Upper lobe of left lung (tissue), 4 donors: ENCODE data around the gene RNLS.

ENCODE experiments used
- EP300 ChIP-seq, 4 donors: sonication (generic); formaldehyde crosslinking; IDR thresholded peaks; one replicate each; pipeline ENCODE4 v1.5.1; 2017; ENCODE audit warnings: antibody characterized with exemption in 4 of 4, control low read depth in 2 of 4
- POLR2A ChIP-seq, 4 donors: fragments of 450-650 bp; IDR thresholded peaks; one replicate each; pipeline ENCODE4 v1.5.1; 2016 to 2017; ENCODE audit warnings: antibody characterized with exemption in 4 of 4, mild to moderate bottlenecking in 2 of 4
- POLR2AphosphoS5 ChIP-seq, 2 donors: sonication (generic); formaldehyde crosslinking; IDR thresholded peaks; one replicate each; pipeline ENCODE4 v1.5.1; 2017; ENCODE audit warnings: antibody characterized with exemption in 2 of 2
- TF ChIP-seq, protein P1 (sequence below), 6 experiments: fragments of 450-650 bp in 4 of 6; fragments of 200-600 bp in 2 of 6; sonication (generic) in 2 of 6; IDR thresholded peaks; one replicate each; pipeline ENCODE4 v1.5.1; 2016 to 2019; ENCODE audit warnings: antibody characterized with exemption in 6 of 6

DNA sequence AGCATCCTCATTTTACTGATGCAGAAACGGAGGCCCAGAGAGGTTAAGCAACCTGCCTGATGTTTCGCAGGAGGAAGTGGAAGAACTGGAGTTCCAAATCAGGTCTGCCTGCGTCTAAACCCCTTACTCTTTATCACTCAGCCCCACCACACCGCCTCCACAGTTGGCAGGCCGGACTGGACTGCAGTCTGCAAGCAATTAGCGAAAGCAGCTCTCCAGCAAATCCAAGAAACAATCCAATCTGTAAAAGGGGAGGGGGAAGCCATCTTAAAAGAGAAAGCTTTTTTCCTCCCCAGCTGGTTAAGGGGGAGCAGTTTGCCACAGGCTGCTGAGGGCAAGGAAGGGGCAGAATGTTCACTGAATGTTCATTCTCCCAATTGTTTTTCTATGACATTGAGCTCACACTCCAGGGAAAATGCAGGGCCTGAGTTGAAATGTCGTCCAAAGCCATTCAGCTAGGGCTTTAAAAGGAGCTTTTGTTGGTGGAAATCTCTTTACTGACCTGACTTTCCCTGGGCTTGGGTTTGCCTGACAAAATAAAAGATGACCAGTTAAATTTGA lies 350.1 kb downstream of the RNLS start:
- TF ChIP-seq, protein P1, sequence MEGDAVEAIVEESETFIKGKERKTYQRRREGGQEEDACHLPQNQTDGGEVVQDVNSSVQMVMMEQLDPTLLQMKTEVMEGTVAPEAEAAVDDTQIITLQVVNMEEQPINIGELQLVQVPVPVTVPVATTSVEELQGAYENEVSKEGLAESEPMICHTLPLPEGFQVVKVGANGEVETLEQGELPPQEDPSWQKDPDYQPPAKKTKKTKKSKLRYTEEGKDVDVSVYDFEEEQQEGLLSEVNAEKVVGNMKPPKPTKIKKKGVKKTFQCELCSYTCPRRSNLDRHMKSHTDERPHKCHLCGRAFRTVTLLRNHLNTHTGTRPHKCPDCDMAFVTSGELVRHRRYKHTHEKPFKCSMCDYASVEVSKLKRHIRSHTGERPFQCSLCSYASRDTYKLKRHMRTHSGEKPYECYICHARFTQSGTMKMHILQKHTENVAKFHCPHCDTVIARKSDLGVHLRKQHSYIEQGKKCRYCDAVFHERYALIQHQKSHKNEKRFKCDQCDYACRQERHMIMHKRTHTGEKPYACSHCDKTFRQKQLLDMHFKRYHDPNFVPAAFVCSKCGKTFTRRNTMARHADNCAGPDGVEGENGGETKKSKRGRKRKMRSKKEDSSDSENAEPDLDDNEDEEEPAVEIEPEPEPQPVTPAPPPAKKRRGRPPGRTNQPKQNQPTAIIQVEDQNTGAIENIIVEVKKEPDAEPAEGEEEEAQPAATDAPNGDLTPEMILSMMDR (IDR thresholded peaks at IDR 0.05), result no peak
- no peak for TF ChIP-seq POLR2A (IDR thresholded peaks at IDR 0.05)
- no peak for TF ChIP-seq POLR2AphosphoS5 (IDR thresholded peaks at IDR 0.05)
- TF ChIP-seq EP300 (IDR thresholded peaks at IDR 0.05), result no peak
